SK-N-SH treated with all-trans-retinoic acid at 6 μM for 48 hours (cell line): ENCODE measurements around the gene RABGAP1.

Experiments used
- ATAC-seq: fragments of 200-7000 bp; cut with Tn5 transposase; 3 replicates; pipeline ENCODE4 v1.9.1; 2020; ENCODE audit warnings: mild to moderate bottlenecking, moderate library complexity
- ARNTL ChIP-seq: fragments of 450-650 bp; formaldehyde crosslinking; IDR thresholded peaks from 2 replicates; pipeline ENCODE4 v1.5.0; 2020; ENCODE audit warnings: low read depth, mild to moderate bottlenecking, moderate library complexity, borderline replicate concordance
- BACH2 ChIP-seq: fragments of 250-450 bp; sonication (Bioruptor Pico); IDR thresholded peaks from 2 replicates; pipeline ENCODE4 v1.9.0; 2021; ENCODE audit warnings: mild to moderate bottlenecking, borderline replicate concordance
- CSDC2 ChIP-seq: fragments of 250-450 bp; sonication (Bioruptor Pico); IDR thresholded peaks from 2 replicates; pipeline ENCODE4 v1.5.0; 2020; ENCODE audit warnings: mild to moderate bottlenecking, moderate library complexity
- CSRNP3 ChIP-seq: fragments of 250-450 bp; sonication (Bioruptor Pico); IDR thresholded peaks from 2 replicates; pipeline ENCODE4 v1.5.1; 2021; ENCODE audit warnings: mild to moderate bottlenecking, moderate library complexity
- ESRRG ChIP-seq: fragments of 250-450 bp; sonication (Bioruptor Pico); IDR thresholded peaks from 2 replicates; pipeline ENCODE4 v1.6.1; 2021; ENCODE audit warnings: mild to moderate bottlenecking
- GLIS3 ChIP-seq: fragments of 250-450 bp; sonication (Bioruptor Pico); IDR thresholded peaks from 2 replicates; pipeline ENCODE4 v1.5.0; 2020; ENCODE audit warnings: mild to moderate bottlenecking, moderate library complexity
- OSR1 ChIP-seq: fragments of 250-450 bp; sonication (Bioruptor Pico); IDR thresholded peaks from 2 replicates; pipeline ENCODE4 v1.8.0; 2022; ENCODE audit warnings: moderate library complexity, mild to moderate bottlenecking, inconsistent platforms
- POU6F1 ChIP-seq: fragments of 250-450 bp; sonication (Bioruptor Pico); IDR thresholded peaks from 2 replicates; pipeline ENCODE4 v1.8.0; 2021; ENCODE audit warnings: low read depth, mild to moderate bottlenecking, moderate library complexity, borderline replicate concordance
- PPARA ChIP-seq: fragments of 250-450 bp; sonication (Bioruptor Pico); IDR thresholded peaks from 2 replicates; pipeline ENCODE4 v1.5.0; 2020; ENCODE audit warnings: mild to moderate bottlenecking, borderline replicate concordance
- RARB ChIP-seq: fragments of 250-450 bp; sonication (Bioruptor Pico); IDR thresholded peaks from 2 replicates; pipeline ENCODE4 v1.8.0; 2021; ENCODE audit warnings: mild to moderate bottlenecking, moderate library complexity
- SNAI2 ChIP-seq: fragments of 250-450 bp; sonication (Bioruptor Pico); IDR thresholded peaks from 2 replicates; pipeline ENCODE4 v1.5.0; 2020; ENCODE audit warnings: mild to moderate bottlenecking, moderate library complexity
- TCF4 ChIP-seq: fragments of 250-450 bp; sonication (Bioruptor Pico); IDR thresholded peaks from 2 replicates; pipeline ENCODE4 v1.8.0; 2021; ENCODE audit warnings: mild to moderate bottlenecking, moderate library complexity, borderline replicate concordance
- TOX ChIP-seq: fragments of 250-450 bp; sonication (Bioruptor Pico); IDR thresholded peaks from 2 replicates; pipeline ENCODE4 v1.8.0; 2021; ENCODE audit warnings: mild to moderate bottlenecking, moderate library complexity, borderline replicate concordance
- ZC3H10 ChIP-seq: fragments of 250-450 bp; sonication (Bioruptor Pico); IDR thresholded peaks from 2 replicates; pipeline ENCODE4 v1.5.1; 2021; ENCODE audit warnings: mild to moderate bottlenecking, moderate library complexity
- ZFP3 ChIP-seq: fragments of 250-450 bp; sonication (Bioruptor Pico); IDR thresholded peaks from 2 replicates; pipeline ENCODE4 v1.5.0; 2020; ENCODE audit warnings: mild to moderate bottlenecking, moderate library complexity
- ZFP30 ChIP-seq: fragments of 450-650 bp; formaldehyde crosslinking; IDR thresholded peaks from 2 replicates; pipeline ENCODE4 v1.5.0; 2022; ENCODE audit warnings: mild to moderate bottlenecking, moderate library complexity
- ZNF565 ChIP-seq: fragments of 450-650 bp; formaldehyde crosslinking; conservative IDR thresholded peaks from 2 replicates; pipeline ENCODE4 v1.5.0; 2020; ENCODE audit warnings: low read depth, mild to moderate bottlenecking, moderate library complexity
- ZNF70 ChIP-seq: fragments of 450-650 bp; formaldehyde crosslinking; IDR thresholded peaks from 2 replicates; pipeline ENCODE4 v1.5.0; 2020; ENCODE audit warnings: mild to moderate bottlenecking, moderate library complexity
- ZNF8 ChIP-seq: fragments of 450-650 bp; formaldehyde crosslinking; IDR thresholded peaks from 2 replicates; pipeline ENCODE4 v1.5.0; 2020; ENCODE audit warnings: mild to moderate bottlenecking, moderate library complexity
- TF ChIP-seq, protein P1 (sequence below): fragments of 250-450 bp; sonication (Bioruptor Pico); IDR thresholded peaks from 2 replicates; pipeline ENCODE4 v1.5.1; 2020; ENCODE audit warnings: low read depth, mild to moderate bottlenecking, moderate library complexity
- TF ChIP-seq, protein P2 (sequence below): fragments of 250-450 bp; sonication (Bioruptor Pico); IDR thresholded peaks from 2 replicates; pipeline ENCODE4 v1.5.0; 2020; ENCODE audit warnings: mild to moderate bottlenecking, moderate library complexity
- TF ChIP-seq, protein P3 (sequence below): fragments of 250-450 bp; sonication (Bioruptor Pico); IDR thresholded peaks from 2 replicates; pipeline ENCODE4 v1.8.0; 2020; ENCODE audit warnings: mild to moderate bottlenecking, moderate library complexity, borderline replicate concordance

Gene RABGAP1

GRCh38 chr9:122946461-122947005 is 5.7 kb downstream of the RABGAP1 start:
- TF ChIP-seq CSDC2 (CRISPR knock-in tag) (no peak), ZNF8 (no peak), ZFP30 (no peak), ZFP3 (no peak), GLIS3 (no peak), CSRNP3 (CRISPR knock-in tag) (no peak), SNAI2 (CRISPR knock-in tag) (no peak), TOX (no peak), ARNTL (CRISPR knock-in tag) (no peak), ZNF70 (CRISPR knock-in tag) (no peak), PPARA (CRISPR knock-in tag) (no peak), ZC3H10 (no peak), POU6F1 (CRISPR knock-in tag) (no peak), RARB (no peak), ESRRG (CRISPR knock-in tag) (no peak), TCF4 (CRISPR knock-in tag) (no peak)
- TF ChIP-seq, protein P1, sequence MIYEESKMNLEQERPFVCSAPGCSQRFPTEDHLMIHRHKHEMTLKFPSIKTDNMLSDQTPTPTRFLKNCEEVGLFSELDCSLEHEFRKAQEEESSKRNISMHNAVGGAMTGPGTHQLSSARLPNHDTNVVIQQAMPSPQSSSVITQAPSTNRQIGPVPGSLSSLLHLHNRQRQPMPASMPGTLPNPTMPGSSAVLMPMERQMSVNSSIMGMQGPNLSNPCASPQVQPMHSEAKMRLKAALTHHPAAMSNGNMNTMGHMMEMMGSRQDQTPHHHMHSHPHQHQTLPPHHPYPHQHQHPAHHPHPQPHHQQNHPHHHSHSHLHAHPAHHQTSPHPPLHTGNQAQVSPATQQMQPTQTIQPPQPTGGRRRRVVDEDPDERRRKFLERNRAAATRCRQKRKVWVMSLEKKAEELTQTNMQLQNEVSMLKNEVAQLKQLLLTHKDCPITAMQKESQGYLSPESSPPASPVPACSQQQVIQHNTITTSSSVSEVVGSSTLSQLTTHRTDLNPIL (CRISPR knock-in tag) = no peak
- TF ChIP-seq, protein P2, sequence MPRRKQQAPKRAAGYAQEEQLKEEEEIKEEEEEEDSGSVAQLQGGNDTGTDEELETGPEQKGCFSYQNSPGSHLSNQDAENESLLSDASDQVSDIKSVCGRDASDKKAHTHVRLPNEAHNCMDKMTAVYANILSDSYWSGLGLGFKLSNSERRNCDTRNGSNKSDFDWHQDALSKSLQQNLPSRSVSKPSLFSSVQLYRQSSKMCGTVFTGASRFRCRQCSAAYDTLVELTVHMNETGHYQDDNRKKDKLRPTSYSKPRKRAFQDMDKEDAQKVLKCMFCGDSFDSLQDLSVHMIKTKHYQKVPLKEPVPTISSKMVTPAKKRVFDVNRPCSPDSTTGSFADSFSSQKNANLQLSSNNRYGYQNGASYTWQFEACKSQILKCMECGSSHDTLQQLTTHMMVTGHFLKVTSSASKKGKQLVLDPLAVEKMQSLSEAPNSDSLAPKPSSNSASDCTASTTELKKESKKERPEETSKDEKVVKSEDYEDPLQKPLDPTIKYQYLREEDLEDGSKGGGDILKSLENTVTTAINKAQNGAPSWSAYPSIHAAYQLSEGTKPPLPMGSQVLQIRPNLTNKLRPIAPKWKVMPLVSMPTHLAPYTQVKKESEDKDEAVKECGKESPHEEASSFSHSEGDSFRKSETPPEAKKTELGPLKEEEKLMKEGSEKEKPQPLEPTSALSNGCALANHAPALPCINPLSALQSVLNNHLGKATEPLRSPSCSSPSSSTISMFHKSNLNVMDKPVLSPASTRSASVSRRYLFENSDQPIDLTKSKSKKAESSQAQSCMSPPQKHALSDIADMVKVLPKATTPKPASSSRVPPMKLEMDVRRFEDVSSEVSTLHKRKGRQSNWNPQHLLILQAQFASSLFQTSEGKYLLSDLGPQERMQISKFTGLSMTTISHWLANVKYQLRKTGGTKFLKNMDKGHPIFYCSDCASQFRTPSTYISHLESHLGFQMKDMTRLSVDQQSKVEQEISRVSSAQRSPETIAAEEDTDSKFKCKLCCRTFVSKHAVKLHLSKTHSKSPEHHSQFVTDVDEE (CRISPR knock-in tag) = no peak
- ATAC-seq = no peak

GRCh38 chr9:122948313-122948712 is 7.5 kb downstream of the RABGAP1 start:
- TF ChIP-seq, protein P1 (CRISPR knock-in tag) = no peak
- TF ChIP-seq CSDC2 (CRISPR knock-in tag) = no peak
- TF ChIP-seq CSRNP3 (CRISPR knock-in tag) = no peak
- no peak for ATAC-seq

DNA sequence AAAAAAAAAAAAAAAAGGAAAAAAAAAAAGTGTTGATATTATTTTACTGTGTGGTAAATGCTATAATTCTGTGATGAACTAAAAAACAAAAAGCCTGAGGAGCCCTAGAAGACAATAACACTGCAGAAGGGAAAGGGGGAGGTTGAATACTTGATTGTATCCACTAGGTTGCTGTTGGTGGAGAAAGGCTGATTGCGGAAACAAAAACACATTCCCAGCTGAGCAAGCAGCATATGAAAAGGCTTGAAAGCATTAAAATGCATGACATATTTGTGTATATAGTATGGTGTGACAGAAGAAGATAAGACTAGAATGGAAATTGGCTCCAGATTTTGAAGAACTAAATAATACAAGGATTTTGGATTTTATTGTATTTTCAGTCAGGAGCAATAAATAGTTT is 8.9 kb downstream of the RABGAP1 start:
- no peak for ATAC-seq
- TF ChIP-seq ARNTL (CRISPR knock-in tag) = no peak
- TF ChIP-seq ZNF8 = no peak
- no peak for TF ChIP-seq OSR1
- TF ChIP-seq, protein P1 (CRISPR knock-in tag) = no peak
- no peak for TF ChIP-seq ZFP3
- no peak for TF ChIP-seq ZNF70 (CRISPR knock-in tag)
- no peak for TF ChIP-seq ZC3H10
- TF ChIP-seq, protein P3, sequence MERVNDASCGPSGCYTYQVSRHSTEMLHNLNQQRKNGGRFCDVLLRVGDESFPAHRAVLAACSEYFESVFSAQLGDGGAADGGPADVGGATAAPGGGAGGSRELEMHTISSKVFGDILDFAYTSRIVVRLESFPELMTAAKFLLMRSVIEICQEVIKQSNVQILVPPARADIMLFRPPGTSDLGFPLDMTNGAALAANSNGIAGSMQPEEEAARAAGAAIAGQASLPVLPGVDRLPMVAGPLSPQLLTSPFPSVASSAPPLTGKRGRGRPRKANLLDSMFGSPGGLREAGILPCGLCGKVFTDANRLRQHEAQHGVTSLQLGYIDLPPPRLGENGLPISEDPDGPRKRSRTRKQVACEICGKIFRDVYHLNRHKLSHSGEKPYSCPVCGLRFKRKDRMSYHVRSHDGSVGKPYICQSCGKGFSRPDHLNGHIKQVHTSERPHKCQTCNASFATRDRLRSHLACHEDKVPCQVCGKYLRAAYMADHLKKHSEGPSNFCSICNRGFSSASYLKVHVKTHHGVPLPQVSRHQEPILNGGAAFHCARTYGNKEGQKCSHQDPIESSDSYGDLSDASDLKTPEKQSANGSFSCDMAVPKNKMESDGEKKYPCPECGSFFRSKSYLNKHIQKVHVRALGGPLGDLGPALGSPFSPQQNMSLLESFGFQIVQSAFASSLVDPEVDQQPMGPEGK = no peak
- TF ChIP-seq ZFP30 = no peak
- TF ChIP-seq BACH2 (CRISPR knock-in tag) = no peak
- no peak for TF ChIP-seq CSRNP3 (CRISPR knock-in tag)
- TF ChIP-seq TCF4 (CRISPR knock-in tag) = no peak
- no peak for TF ChIP-seq RARB
- no peak for TF ChIP-seq CSDC2 (CRISPR knock-in tag)
- no peak for TF ChIP-seq GLIS3
- no peak for TF ChIP-seq ZNF565
